Measurements from ENCODE around the gene CCDC68.

DNA sequence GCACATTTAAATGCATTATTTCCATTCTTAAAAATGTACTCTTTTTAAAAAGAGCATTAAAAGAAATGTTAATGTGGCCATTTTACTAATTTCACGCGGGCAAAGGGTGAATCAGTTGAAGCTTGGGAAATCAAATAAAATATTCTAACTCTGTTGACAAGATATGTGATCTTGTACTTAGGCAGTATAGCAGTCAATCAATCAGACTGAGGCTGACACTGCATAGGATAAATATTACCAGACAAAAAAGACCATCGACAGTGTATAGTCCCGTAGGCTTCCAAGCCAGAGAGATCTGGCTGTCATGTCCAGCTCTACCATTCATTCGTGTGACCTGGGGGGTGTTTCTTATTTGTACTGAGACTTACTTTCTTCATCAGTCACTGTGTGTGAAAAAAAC is 39.8 kb upstream of the CCDC68 start:
- no peak for TF ChIP-seq POLR2A (IDR thresholded peaks at IDR 0.05)
- TF ChIP-seq CTCF (IDR thresholded peaks at IDR 0.05), result no peak
